RCC 7860 (cell line): Measurements from ENCODE around the gene HCN4.
"Not testable (repeated sequence)": the region's sequence is repeated elsewhere in the genome, so short reads cannot be mapped to it uniquely, and the experiment has no call there.

Source experiments
- DNase-seq: peaks from one replicate; pipeline ENCODE4 v3.0.0-alpha.2; 2015; ENCODE audit warnings: low spot score
- FAIRE-seq: peaks from 2 replicates; lab custom pipeline; 2012; peaks lifted over from hg19 to GRCh38; lab: Jason Lieb, UNC

The HCN4 gene

DNA sequence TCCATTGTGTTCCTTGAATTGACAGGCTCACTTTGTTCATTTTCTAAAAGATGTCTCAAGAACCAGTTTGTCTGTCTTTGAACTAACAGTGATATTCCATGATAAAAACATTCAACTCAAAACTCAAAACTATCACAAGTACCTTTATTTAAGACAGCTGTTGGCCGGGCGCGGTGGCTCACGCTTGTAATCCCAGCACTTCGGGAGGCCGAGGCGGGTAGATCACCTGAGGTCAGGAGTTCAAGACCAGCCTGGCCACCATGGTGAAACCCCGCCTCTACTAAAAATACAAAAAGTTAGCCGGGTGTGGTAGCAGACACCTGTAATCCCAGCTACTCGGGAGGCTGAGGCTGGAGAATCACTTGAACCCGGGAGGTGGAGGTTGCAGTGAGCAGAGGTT is 68.5 kb downstream of the HCN4 start:
- DNase-seq, FAIRE-seq: not testable (repeated sequence)

DNA sequence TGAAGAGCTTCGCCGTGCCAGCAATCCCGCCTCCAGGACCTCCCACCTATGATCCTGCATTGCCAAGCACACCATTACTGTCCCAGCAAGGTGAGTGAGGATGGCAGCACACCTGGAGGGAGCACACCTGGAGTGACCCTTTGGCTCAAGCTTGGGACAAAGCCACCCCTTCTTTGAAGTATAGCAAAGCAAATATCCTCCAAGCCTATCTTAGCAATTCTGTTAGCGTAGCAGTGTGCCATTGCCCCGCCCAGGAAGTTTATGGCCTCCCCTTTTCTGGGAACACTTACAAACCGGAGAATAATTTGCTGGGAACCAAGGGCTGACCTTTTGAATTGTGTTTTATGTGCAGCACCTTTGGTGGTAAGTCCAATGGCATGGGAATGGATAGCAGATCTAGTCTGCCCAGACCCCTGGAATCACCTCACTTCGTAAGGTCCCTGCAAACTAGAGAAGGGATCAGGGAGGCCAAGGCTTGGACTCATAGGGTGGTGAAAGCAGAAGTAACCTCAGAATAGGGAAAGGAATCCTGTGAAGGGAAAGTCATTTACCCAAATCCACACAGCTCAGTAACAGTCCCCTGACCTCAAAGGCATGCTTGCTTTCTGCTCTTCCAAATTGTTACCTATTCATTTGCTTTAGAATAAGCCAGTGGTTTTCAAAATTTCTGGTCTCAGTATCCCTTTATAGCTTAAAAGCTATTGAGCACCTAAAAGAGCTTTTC is 70.1 kb downstream of the HCN4 start:
- FAIRE-seq (no peak), DNase-seq (no peak)

DNA sequence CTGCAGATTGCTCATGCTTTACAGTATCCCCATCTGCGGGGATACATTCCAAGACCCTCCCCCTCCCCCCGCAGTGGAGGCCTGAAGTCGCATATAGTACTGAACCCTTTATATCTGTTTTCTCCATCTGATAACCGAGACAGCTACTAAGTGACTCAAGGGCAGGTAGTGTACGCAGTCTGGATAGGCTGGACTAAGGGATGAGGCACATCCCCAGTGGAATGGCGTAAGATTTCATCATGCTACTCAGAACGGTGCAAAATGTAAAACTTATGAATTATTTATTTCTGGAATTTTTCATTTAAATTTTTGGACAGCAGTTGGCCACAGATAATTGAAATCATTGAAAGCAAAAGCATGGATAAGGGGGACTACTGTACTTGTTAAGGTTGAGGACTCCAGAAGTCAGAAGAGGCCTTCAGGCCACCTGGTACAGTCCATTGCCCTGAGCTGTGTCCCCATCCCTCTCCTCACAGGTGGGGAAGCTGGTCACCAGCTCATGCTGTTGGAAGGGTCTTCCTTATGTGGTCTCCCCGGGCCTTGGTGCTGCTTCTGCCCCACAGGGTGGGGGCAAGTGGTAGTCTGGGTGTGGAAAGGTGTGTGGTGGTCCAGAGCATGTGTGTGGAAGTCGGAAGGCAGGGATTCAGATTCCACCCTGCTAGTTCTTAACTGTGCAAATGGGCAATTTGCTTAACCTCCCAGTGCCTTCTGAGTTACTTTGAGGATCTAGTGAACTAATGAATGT is 72.0 kb downstream of the HCN4 start:
- no peak for FAIRE-seq

DNA sequence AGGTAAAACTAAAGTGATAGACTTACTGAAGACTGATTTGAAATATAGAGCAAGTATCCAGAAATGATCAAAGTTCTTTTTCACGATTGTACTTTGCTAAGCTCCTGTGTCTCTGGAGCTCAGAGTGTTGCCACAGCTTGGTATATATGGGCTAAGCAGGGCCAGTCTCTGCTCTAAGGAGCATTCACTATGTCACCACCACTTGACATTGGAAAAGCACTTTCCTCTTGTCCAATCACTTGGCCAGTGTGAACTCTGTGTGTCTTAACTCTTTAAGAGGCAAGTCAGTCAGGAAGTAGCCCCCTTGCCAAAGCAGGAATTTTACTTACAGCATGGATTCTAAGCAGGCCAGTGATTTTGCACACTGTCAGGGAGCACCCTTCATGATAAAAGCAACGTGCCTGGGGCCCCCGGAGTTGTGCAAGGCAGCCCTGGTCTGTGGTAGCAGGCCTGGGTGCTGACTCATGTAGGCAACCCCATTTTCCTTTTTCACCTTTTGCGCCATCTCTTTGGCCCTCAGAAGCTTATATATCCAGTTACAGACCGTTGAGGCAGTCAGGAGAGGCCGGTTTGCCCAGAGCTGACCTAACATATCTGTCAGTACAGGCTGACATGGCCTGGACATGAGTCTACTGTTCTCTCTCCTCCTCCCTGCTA is 73.0 kb downstream of the HCN4 start:
- FAIRE-seq (no peak), DNase-seq (no peak)

More for the DNA sequence above, 72.0 kb downstream of the HCN4 start:
- DNase-seq: no peak

DNA sequence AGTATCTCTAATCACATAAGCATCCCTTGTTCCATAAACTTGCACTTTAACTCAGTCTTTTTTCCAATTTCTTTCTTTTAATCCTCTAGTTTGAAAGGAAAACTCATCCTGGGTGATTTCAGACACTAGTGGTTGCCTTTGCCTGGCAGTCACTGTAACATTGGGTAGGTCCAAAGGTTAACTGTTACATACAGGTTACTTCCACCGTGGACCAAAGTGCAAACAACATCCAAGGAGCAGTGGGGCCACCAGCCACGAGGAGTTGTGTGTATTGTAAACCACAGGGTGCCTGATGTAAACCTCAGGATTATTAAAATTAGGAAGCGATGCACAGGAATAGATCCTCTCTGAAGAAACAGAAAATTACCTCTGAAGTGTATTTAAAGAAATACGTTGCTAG is 75.0 kb downstream of the HCN4 start:
- DNase-seq (no peak), FAIRE-seq (no peak)

DNA sequence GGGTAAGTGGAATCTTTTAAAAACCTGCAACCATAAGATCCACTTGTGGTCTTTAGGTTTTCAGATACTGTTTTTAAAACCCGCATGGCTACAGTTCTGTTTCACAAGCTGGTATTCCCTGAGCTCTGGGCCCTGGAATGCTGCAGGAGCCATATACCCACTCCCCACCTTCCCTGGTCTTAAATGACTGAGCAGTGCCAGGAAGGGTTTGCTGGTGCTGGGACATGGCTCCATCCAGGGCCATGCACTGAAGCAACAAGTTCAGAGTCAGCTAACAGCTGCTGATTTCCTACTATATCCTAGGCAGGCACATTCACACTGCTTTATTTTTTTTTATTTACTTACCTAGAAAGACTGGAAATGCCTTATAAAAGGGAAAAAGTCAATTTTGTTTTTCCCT is 77.3 kb downstream of the HCN4 start:
- FAIRE-seq (no peak), DNase-seq (no peak)

DNA sequence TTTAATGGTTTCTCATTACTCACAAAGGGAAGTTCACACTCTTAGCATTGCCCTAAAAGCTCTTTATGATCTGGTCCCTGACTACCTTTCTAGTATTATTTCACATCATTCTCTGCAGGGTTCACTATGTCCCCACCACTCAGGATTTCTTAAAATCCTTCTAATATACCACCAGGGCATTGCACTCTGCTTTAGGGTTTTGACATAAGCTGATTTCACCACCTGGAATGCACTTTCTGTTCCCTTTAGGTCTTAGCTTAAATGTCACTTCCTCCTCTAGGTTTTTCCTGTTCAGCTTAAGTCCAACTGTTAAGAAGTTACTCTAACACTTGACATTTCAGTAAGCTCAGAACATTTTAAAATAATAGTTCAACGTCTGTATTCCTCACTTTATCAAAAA is 81.7 kb downstream of the HCN4 start:
- FAIRE-seq (no peak), DNase-seq (no peak)

DNA sequence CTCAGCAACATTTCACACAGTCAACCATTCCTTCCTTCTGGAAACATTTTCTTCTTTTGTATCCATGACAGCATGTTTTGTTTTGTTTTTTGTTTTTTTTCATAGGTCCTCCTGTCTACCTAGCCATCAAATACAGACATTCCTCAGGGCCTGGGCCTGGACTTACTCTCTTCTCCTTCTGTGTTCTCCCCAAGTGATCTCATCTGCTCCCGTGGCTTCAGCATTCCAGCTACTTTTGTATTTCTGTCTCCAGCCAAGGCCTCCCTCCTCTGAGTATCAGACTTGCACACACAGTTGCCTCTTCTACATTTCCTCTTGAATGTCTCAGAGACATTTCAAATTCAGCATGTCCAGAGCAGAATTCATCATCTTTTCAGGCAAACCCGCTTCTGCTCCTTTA is 82.4 kb downstream of the HCN4 start:
- no peak for FAIRE-seq
- no peak for DNase-seq

DNA sequence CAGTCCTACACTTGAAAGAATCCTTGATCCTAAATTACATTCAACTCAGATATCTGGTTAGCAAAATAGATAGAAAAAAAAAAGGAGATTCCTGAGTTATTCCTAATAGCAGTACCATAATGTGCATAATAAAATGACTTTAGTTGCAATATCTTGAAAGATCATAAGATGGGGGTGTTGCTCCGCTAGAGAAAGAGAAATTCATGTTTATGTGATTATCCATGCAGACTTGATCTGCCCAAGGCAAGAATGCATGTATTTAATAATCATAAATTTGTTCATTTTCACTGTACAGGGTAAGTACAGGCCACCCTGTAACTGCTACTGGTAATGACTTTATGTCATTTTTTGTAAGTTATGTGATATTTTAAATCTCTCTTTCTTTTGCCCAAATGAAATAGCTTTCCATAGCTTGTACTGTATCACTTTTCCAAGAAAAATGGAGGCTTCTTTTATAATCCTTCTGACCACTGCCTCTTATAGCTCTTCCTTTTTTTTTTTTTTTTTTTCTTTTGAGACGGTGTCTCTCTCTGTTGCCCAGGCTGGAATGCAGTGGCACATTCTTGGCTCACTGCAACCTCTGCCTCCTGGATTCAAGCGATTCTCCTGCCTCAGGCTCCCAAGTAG is 84.6 kb downstream of the HCN4 start:
- FAIRE-seq (no peak), DNase-seq (no peak)

DNA sequence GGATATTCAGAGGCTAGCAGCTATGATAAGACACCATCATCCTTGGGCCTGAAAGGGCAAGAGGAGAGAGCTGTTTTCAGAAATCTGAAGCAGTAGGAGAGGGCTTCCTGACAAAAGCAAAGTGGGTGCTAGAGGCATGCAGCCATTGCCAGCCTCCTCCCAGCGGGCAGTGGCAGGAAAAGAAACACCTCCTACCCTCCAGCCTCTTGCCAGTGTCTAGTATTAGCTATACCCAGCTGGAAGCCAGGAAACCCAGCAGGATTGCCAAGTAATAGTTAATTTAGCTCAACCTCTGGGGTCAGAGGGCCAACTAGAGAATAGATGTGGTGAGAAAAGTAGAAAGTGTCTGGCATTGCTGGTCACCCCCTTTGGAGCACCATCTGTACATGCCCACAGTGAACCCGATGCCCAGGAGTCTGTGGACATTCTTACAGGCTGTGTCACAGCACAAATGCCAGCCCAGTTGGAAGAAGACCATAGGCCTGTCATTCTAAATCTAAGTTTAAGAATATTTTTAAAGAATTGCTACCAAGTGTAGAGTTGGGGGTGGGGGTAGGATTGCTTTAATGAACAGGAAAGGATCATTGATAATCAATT is 85.3 kb downstream of the HCN4 start:
- FAIRE-seq (no peak), DNase-seq (peak; percentile 17)

DNA sequence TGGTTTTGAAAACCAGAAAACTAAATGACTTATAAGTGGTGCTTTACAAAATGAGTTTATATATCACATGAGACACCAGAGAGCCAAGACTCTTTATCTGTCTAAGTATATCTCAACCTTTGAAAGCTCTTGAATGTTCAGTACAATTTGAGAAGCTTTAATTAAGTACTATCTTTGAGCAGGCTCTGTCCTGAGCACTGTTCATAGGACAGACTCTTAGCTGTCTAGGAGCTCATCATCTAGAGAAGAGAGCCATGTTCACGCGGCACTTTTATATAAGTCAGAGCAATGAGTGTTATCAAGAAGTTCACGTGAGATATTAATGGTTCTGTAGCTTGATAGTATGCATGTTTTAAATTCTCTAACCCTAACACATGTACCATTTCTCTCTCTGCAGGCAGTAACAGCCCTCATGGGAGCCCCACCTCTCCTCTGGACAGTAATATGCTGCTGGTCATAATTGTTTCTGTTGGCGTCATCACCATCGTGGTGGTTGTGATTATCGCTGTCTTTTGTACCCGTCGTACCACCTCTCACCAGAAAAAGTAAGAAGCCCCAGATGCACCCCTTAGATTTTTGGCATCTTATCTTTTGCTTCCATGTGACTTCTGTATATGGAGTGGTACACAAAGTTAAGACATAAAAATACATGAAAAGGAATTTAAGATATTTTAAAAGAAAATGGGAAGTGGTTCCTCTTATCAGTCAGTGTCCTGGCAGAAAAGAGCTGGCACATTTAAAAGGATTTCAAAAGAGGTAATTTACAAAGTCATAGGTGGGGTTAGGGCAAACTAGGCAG is 86.0 kb downstream of the HCN4 start:
- no peak for DNase-seq
- FAIRE-seq: no peak

DNA sequence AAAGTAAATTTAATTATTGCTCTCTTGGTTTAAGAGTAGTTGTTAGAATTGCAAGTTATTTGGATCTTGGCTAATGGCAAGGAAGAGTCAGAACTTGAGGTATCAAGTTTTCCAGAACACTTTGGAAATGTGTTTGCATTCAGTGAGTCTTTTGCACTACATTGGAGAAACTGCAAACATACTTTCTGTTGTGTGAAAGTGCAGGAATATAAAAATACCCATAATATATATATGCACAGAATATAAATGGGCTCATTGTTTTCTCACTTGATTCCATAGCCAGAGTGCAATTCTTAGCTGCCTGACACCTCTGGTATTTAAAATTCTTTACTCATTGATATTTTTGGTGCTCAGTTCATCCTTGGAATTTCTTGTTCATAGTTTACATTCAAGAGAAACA is 92.9 kb downstream of the HCN4 start:
- FAIRE-seq (no peak), DNase-seq (no peak)

DNA sequence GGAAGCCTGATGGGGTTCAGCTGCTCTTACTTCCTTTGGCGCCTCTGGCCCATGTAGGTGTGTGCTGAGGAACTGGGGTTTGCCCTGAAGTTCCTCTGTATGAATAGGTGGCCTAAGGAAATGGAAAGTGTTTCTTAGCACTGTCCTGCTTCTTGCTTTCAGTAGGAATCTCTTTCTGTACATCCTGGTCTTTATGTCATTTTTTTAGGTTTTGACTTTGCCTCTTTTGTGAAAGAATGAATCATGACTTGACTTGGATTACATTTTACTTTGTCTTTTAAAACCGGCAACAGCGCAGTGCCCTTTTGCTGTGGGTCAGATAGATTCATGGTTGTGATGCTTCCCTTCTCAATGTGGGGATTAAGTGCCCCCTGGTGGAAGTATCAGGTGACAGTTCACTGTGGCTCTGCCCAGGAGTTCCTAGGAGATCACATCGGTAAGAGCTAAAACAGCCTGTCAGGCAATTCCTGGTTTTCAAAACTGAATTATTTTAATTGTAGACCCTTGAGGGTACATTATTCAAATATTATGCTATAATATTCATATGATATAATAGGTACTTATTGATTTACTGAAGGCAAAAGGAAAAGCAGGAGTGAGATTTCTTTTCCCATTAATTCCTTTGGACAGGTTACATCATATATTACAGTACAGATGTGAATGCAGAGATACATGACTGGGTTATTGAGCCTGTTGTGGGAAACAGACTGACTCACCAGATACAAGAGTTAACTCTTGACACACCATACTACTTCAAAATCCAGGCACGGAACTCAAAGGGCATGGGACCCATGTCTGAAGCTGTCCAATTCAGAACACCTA is 95.4 kb downstream of the HCN4 start:
- FAIRE-seq: peak; percentile 38
- peak; percentile 33 for DNase-seq

DNA sequence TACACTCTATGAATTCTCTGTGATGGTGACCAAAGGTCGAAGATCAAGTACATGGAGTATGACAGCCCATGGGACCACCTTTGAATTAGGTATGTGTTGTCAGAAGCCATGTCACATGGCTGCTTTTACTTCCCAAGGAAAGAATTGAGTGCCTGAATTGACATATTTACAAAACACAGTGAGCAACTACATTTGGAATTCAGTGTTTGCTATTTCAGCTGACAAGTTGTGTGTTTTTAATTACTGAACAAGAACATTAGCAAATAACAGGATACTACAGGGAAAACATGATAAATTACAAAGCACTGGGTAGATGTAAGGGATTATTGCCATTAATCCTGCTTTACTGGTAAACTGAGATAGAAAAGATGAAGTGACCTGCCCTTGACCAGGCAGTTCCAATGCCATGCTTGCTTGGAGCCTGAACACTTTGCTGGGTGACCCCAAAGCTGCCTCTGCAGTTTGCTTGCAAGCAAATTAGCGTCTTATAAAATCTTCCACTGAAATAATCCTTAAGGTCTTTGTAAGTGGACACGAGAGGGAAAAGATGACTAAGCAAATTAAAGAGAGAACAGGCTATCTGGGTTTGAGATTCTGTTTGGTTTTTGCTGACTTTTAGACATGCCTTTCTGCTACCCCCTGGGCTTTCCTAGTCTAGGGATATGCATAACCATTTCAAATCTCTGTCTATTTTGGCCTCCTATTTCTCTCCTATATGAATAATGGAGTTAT is 98.2 kb downstream of the HCN4 start:
- DNase-seq (no peak), FAIRE-seq (no peak)
